Ovary (tissue), 9 donors: ENCODE measurements around the gene AP4B1. TPM values are rescaled to one million over a fixed set of nuclear protein-coding genes. Genes with fewer than 3 reads are reported as not detected.

ENCODE experiments used
- DNase-seq, 5 donors: peaks; one replicate each; pipeline ENCODE4 v3.0.0-alpha.2; 2019 to 2020
- H3K27ac ChIP-seq, 2 donors: fragments of 200-600 bp; one replicate each; pipeline versions ENCODE4 v1.5.1 to v1.8.0; 2019 to 2022
- H3K27me3 ChIP-seq: fragments of 200-600 bp; one replicate; pipeline ENCODE4 v1.8.0; 2022
- H3K36me3 ChIP-seq: fragments of 200-600 bp; sonication (generic); one replicate; pipeline ENCODE4 v1.5.1; 2019
- H3K4me1 ChIP-seq: one replicate; pipeline ENCODE4 v1.8.1; 2013; ENCODE audit warnings: mild to moderate bottlenecking, moderate library complexity; ENCODE audit not compliant: insufficient read depth
- H3K4me3 ChIP-seq: fragments of 200-600 bp; sonication (generic); one replicate; pipeline ENCODE4 v1.5.1; 2017
- H3K9me3 ChIP-seq, 2 donors: fragments of 200-600 bp in 1 of 2; sonication (generic) in 1 of 2; one replicate each; pipeline versions ENCODE4 v1.5.1 to v1.8.1; 2013 to 2019; ENCODE audit warnings: mild to moderate bottlenecking in 1 of 2, moderate library complexity in 1 of 2
- EP300 ChIP-seq: sonication (generic); formaldehyde crosslinking; IDR thresholded peaks from one replicate; pipeline ENCODE4 v1.6.1; 2017; ENCODE audit warnings: antibody characterized with exemption
- POLR2A ChIP-seq: fragments of 450-650 bp; IDR thresholded peaks from one replicate; pipeline ENCODE4 v1.6.1; 2017; ENCODE audit warnings: antibody characterized with exemption, mild to moderate bottlenecking, moderate library complexity
- WGBS, 3 donors: extraction: QIAGEN DNeasy Blood & Tissue Kit in 1 of 3; methylation state at CpG; one replicate each; pipeline versions ENCODE4 v1.1.5 to v1.1.7; 2013 to 2017; 5-methylcytosine and 5-hydroxymethylcytosine counted together
- intact Hi-C, 4 donors: fragments of 100-400 bp; cut with DNase I; formaldehyde crosslinking; loops; one replicate each; pipeline versions ENCODE4 v1.11.0 to v1.15.1; 2022 to 2023
- polyA plus RNA-seq, 2 donors: library from polyadenylated mRNA; stranded (reverse); fragments of 200-250 nt in 1 of 2; fragments of 350-450 nt in 1 of 2; fragmentation: Illumina TruSeq in 1 of 2; extraction: RNeasy Lipid Tissue Mini Kit (QIAGEN cat#74804) in 1 of 2; gene quantifications; one replicate each; pipeline ENCODE4 v1.2.3, GENCODE V29; 2013 to 2014
- total RNA-seq, 7 donors: library from RNA; depleted of rRNA in 2 of 7; stranded (reverse); fragments of >200 nt in 2 of 7; fragmentation: NEBNext Ultra II Directional in 3 of 7; extraction: Animal tissue kit (Norgen Biotek cat#: 25700) in 3 of 7; gene quantifications; one replicate each; pipeline versions ENCODE4 v1.1.0 to v1.2.4, GENCODE V29; 2016 to 2023
- TF ChIP-seq, protein P1 (sequence below), 3 donors: fragments of 450-650 bp in 2 of 3; fragments of 200-600 bp in 1 of 3; IDR thresholded peaks; one replicate each; pipeline versions ENCODE4 v1.5.1 to v1.8.0; 2016 to 2022; ENCODE audit warnings: antibody characterized with exemption in 3 of 3, mild to moderate bottlenecking in 1 of 3
- donor health status: DM: no; HTN: no; CAD: no; lungs with moderate emphysema.
- donor health status: DM: no; HTN: no; CAD: no.
- donor health status: Bipolar disorder and iron deficiency.
- donor health status: DM: yes; HTN: yes; CAD: no.
- donor health status: DM: no; HTN: no; CAD: no.
- donor health status: DM: yes; HTN: yes; CAD: no.

Gene AP4B1
- total and polyA plus RNA-seq, 9 donors: 14.4 to 23.7 (median 16.9) TPM

DNA sequence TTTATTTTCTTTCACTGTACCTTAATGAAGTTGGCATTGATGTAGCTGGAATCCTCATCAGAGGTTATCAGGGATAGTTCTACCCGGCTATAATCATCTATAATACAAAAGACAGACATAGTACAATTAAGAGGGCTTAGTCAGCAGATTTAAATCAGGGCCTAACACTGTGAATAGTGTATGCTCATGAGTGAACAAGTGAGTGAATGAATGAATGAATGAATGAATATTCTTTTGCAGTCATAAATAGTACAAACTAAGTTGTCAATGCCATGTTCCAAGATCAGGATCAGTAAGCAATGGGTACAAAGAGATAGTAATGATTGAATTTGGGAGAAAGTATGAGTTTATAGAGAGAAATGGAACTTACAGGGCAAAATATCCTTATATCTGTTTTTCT is 45.6 kb downstream of the AP4B1 start:
- no peak for DNase-seq
- no peaks in the 10 kb centered on the region for H3K27me3 ChIP-seq
- intact Hi-C loops: no loop called here
- H3K27ac ChIP-seq: no peak overlapping the region
- TF ChIP-seq, protein P1, sequence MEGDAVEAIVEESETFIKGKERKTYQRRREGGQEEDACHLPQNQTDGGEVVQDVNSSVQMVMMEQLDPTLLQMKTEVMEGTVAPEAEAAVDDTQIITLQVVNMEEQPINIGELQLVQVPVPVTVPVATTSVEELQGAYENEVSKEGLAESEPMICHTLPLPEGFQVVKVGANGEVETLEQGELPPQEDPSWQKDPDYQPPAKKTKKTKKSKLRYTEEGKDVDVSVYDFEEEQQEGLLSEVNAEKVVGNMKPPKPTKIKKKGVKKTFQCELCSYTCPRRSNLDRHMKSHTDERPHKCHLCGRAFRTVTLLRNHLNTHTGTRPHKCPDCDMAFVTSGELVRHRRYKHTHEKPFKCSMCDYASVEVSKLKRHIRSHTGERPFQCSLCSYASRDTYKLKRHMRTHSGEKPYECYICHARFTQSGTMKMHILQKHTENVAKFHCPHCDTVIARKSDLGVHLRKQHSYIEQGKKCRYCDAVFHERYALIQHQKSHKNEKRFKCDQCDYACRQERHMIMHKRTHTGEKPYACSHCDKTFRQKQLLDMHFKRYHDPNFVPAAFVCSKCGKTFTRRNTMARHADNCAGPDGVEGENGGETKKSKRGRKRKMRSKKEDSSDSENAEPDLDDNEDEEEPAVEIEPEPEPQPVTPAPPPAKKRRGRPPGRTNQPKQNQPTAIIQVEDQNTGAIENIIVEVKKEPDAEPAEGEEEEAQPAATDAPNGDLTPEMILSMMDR (IDR thresholded peaks at IDR 0.05): no peak
- no peak for TF ChIP-seq EP300
- no peak for TF ChIP-seq POLR2A
- H3K4me3 ChIP-seq: no peak overlapping the region
- no peaks in the 10 kb centered on the region for H3K36me3 ChIP-seq
- 75 to 95% (median 78%) methylated on average over 1 of the region's 1 CpG for WGBS, 3 donors
- H3K9me3 ChIP-seq: no peaks in the 10 kb centered on the region
- H3K4me1 ChIP-seq: no peaks in the 10 kb centered on the region

DNA sequence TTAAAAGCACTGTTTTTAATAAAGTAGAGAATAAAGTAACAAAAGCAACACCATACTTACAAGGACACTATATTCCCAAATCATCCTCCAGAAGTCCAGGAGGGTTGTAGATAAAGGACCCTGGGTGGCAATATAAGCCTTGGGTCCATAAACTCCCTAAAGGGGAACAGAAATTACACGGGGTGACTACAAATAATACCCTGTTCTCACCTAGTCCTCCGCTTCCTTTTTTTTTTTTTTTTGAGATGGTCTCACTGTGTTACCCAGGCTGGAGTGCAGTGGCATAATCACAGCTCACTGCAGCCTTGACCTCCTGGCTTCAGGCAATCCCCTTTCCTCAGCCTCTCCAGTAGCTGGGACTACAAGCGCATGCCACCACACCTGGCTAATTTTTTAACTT is 46.2 kb downstream of the AP4B1 start:
- no peak overlapping the region for H3K4me3 ChIP-seq
- 82 to 92% (median 86%) methylated on average over 3 of the region's 3 CpGs for WGBS, 3 donors
- no peaks in the 10 kb centered on the region for H3K4me1 ChIP-seq
- no peaks in the 10 kb centered on the region for H3K9me3 ChIP-seq
- intact Hi-C loops: no loop called here
- TF ChIP-seq, protein P1 (IDR thresholded peaks at IDR 0.05): no peak
- TF ChIP-seq EP300 (no peak), POLR2A (no peak)
- DNase-seq: no peak
- H3K27me3 ChIP-seq: no peaks in the 10 kb centered on the region
- H3K36me3 ChIP-seq: no peaks in the 10 kb centered on the region
- H3K27ac ChIP-seq: no peak overlapping the region

DNA sequence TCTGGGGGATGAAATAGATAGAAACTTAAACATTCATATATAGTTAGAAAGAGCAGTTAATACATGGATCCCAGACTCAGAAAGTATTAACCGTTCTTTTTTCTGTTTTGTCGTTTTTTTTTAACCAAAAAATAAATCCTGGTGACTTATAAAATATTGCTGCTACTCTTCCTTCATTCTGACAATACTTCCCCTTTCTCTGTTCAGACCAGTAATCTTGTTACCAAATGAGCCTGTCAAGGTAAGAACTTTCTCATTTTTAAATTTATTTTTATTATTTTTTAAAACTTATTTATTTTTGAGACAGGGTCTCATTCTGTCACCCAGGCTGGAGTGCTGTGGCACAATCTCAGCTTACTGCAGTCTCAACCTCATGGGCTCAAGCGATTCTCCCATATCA is 46.8 kb downstream of the AP4B1 start:
- WGBS, 3 donors: 74 to 85% (median 82%) methylated on average over 3 of the region's 3 CpGs
- TF ChIP-seq EP300: no peak
- TF ChIP-seq, protein P1 (IDR thresholded peaks at IDR 0.05): no peak
- no peak for TF ChIP-seq POLR2A

DNA sequence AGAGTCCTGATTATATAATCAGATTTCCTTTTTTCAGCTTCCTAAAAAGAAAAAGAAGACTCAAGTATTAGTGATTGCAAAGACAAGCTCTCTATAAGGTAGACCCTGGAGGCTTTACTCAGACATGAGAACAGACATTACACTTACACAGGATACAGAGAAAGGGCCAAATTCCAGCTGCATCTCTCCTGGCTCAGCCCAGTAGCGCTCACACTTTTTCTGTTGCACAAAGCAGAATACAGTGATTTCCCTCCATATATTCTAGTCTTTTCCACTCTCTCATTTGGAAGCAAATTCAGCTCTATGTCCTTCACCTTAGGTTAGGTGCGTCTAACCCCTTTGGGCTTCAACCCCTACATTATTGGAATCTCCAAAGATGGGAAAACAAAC is 48.2 kb downstream of the AP4B1 start:
- Histone ChIP-seq H3K4me1 (no peaks in the 10 kb centered on the region), H3K36me3 (no peaks in the 10 kb centered on the region), H3K4me3 (no peak overlapping the region), H3K9me3 (no peaks in the 10 kb centered on the region), H3K27ac (no peak overlapping the region), H3K27me3 (no peaks in the 10 kb centered on the region)
- TF ChIP-seq, protein P1 (IDR thresholded peaks at IDR 0.05): no peak
- TF ChIP-seq POLR2A: no peak
- no peak for TF ChIP-seq EP300
- intact Hi-C loops: no loop called here
- no peak for DNase-seq
- 71 to 80% (median 80%) methylated on average over 2 of the region's 2 CpGs for WGBS, 3 donors

More for the DNA sequence above, 46.8 kb downstream of the AP4B1 start:
- no peak for DNase-seq
- no peaks in the 10 kb centered on the region for H3K36me3 ChIP-seq
- H3K4me3 ChIP-seq: no peak overlapping the region
- H3K9me3 ChIP-seq: no peaks in the 10 kb centered on the region
- no peaks in the 10 kb centered on the region for H3K27me3 ChIP-seq
- no peak overlapping the region for H3K27ac ChIP-seq
- intact Hi-C loops: no loop called here
- H3K4me1 ChIP-seq: no peaks in the 10 kb centered on the region
